Measurements from ENCODE around the gene MAPKAPK2.

MAPKAPK2 gene

DNA sequence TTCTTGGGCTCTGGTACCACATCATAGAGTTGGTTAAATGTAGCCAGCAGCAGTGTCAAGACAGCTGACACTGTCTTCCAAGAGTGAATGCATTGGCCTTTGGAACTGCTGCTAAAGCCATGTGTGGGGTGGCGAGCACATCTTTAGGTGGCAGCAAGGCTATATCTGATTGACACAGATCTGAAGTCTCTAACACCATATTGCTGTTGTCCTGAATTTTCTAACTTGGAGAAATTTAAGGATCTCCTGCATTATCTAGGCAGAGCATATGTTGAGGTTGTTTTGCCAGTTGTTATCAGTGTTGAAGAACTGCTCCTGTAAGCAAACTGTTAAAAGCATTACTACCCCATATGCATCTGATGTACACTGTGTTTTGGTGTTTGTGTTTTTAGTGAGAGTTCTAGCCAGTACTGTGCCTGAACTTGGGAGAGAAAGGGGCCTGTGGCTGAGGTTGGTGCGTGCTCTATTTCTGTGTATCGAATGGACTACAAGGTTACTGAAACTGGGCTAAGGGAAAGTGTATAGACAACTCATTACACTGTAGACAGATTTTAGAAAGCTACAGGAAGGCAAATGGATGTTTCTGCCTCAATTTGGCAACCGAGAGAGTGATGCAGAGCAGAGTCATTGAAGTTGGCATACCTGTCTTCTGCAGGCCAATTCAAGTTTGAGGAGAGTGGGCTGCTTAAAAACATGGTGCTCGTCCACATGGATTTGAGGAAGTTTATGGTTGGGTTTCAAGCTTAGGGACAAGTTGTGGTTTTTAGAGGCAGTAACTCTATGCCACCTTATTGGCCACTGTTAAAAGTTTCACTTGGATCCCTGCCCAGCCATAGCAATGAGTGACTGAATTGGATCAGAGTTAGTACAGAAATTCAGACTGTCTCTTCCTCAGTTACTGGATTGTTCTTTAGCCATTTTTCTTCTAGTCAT is 32.5 kb upstream of the MAPKAPK2 start:
- Mint-ChIP-seq H3K36me3 (ENCODE audit: low read depth) (peaks cover 25% of the 10 kb centered on the region), H3K4me3 (no peak overlapping the region), H3K9me3 (no peaks in the 10 kb centered on the region), H3K27me3 (ENCODE audit: low read depth) (peaks cover 7% of the 10 kb centered on the region), H3K4me1 (peaks cover 26% of the 10 kb centered on the region), H3K27ac (no peak overlapping the region)
- TF ChIP-seq, protein P1, sequence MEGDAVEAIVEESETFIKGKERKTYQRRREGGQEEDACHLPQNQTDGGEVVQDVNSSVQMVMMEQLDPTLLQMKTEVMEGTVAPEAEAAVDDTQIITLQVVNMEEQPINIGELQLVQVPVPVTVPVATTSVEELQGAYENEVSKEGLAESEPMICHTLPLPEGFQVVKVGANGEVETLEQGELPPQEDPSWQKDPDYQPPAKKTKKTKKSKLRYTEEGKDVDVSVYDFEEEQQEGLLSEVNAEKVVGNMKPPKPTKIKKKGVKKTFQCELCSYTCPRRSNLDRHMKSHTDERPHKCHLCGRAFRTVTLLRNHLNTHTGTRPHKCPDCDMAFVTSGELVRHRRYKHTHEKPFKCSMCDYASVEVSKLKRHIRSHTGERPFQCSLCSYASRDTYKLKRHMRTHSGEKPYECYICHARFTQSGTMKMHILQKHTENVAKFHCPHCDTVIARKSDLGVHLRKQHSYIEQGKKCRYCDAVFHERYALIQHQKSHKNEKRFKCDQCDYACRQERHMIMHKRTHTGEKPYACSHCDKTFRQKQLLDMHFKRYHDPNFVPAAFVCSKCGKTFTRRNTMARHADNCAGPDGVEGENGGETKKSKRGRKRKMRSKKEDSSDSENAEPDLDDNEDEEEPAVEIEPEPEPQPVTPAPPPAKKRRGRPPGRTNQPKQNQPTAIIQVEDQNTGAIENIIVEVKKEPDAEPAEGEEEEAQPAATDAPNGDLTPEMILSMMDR (IDR thresholded peaks at IDR 0.05; ENCODE audit: unreplicated experiment in 3 of 3), result no peak

GRCh38 chr1:206653715-206654459 is 30.8 kb upstream of the MAPKAPK2 start:
- TF ChIP-seq, protein P1 (IDR thresholded peaks at IDR 0.05; ENCODE audit: unreplicated experiment in 3 of 3), result no peak
- Mint-ChIP-seq H3K9me3 (no peaks in the 10 kb centered on the region), H3K36me3 (ENCODE audit: low read depth) (peaks cover 13% of the 10 kb centered on the region), H3K27ac (no peak overlapping the region), H3K27me3 (ENCODE audit: low read depth) (peaks cover 22% of the 10 kb centered on the region), H3K4me1 (peaks cover 43% of the 10 kb centered on the region), H3K4me3 (no peak overlapping the region)

GRCh38 chr1:206654828-206655227 is 29.9 kb upstream of the MAPKAPK2 start:
- Mint-ChIP-seq H3K4me3 (no peak overlapping the region), H3K36me3 (ENCODE audit: low read depth) (peaks cover 5% of the 10 kb centered on the region), H3K27ac (peak overlapping the region in 1 of 3 experiments; percentile 25), H3K9me3 (no peaks in the 10 kb centered on the region), H3K4me1 (peaks cover 52% of the 10 kb centered on the region), H3K27me3 (ENCODE audit: low read depth) (peaks cover 20% of the 10 kb centered on the region)
- TF ChIP-seq, protein P1 (IDR thresholded peaks at IDR 0.05; ENCODE audit: unreplicated experiment in 3 of 3), result no peak

DNA sequence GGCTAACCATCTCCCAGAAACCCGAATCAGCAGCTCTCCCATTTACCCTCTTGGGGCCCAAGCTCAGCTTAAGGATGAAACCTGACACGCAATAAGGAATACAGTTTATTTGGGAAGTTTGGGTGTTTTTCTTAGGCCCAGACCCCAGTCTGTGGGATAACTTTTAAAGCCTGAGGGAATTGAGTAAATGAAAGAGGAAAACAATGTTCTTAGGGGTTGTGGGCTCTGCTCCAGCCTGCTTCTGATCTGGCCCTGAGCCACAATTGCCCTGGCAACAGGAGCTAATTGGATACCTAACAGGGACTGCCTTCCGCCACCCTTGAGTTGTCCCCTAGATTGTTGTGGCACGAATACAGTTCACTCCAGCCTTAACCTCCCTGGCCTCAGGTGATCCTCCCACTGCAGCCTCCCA is 29.2 kb upstream of the MAPKAPK2 start:
- H3K27ac Mint-ChIP-seq, result peak overlapping the region in 1 of 3 experiments; percentile 25
- H3K27me3 Mint-ChIP-seq (ENCODE audit: low read depth), result peaks cover 23% of the 10 kb centered on the region
- no peaks in the 10 kb centered on the region for H3K36me3 Mint-ChIP-seq (ENCODE audit: low read depth)
- TF ChIP-seq, protein P1 (IDR thresholded peaks at IDR 0.05; ENCODE audit: unreplicated experiment in 3 of 3), result no peak
- no peak overlapping the region for H3K4me3 Mint-ChIP-seq
- no peaks in the 10 kb centered on the region for H3K9me3 Mint-ChIP-seq
- H3K4me1 Mint-ChIP-seq, result peaks cover 57% of the 10 kb centered on the region

DNA sequence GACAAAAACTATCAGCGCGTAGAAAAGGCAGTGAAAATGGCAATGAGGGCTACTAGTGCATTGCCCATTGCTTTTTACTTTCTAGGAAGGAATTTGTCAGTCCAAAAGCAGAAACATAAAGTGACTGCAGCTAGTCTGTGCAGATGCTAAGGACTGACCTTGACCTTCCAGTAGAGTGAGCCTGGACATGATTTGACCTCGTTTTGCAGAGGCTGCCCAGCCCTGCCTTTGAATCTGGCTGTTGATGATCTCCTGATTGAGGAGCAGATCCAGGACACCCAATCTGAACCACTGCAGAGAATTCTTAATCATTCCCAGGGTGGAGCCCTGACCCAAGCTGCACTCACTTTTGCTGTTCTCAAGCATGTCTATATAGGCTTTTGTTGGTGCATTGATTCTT is 27.8 kb upstream of the MAPKAPK2 start:
- TF ChIP-seq, protein P1 (IDR thresholded peaks at IDR 0.05; ENCODE audit: unreplicated experiment in 3 of 3), result no peak
- Mint-ChIP-seq H3K27me3 (ENCODE audit: low read depth) (peaks cover 29% of the 10 kb centered on the region), H3K4me1 (peaks cover 60% of the 10 kb centered on the region), H3K4me3 (peak overlapping the region in 1 of 3 experiments; percentile 2), H3K9me3 (no peaks in the 10 kb centered on the region), H3K36me3 (ENCODE audit: low read depth) (no peaks in the 10 kb centered on the region), H3K27ac (peak overlapping the region in 1 of 3 experiments; percentile 50)
